Muscle layer of colon (tissue), 2 donors: ENCODE data around the gene RALGPS1.

Experiments used
- H3K27ac ChIP-seq: one replicate; pipeline ENCODE4 v1.7.0; 2013; ENCODE audit warnings: low read depth, mild to moderate bottlenecking, low read length, moderate library complexity
- H3K27me3 ChIP-seq, 2 donors: one replicate each; pipeline ENCODE4 v1.7.0; 2013; ENCODE audit warnings: low read length in 2 of 2, mild to moderate bottlenecking in 2 of 2; ENCODE audit not compliant: insufficient read depth in 2 of 2, control insufficient read depth in 1 of 2
- H3K36me3 ChIP-seq: one replicate; pipeline ENCODE4 v1.7.0; 2013; ENCODE audit warnings: mild to moderate bottlenecking, low read length; ENCODE audit not compliant: insufficient read depth
- H3K4me1 ChIP-seq: one replicate; pipeline ENCODE4 v1.7.0; 2013; ENCODE audit warnings: mild to moderate bottlenecking, low read length; ENCODE audit not compliant: insufficient read depth
- H3K4me3 ChIP-seq, 2 donors: one replicate each; pipeline ENCODE4 v1.7.0; 2013; ENCODE audit warnings: low read length in 2 of 2, low read depth in 1 of 2, mild to moderate bottlenecking in 1 of 2, moderate library complexity in 1 of 2
- H3K9ac ChIP-seq: one replicate; pipeline ENCODE4 v1.7.0; 2013; ENCODE audit warnings: low read length
- H3K9me3 ChIP-seq: one replicate; pipeline ENCODE4 v1.7.0; 2013; ENCODE audit warnings: mild to moderate bottlenecking, low read length
- donor health status: abdominal sarcoma.
- donor health status: Adenocarcinoma of cecum.

The RALGPS1 gene

GRCh38 chr9:127210851-127211730, 296.5 kb downstream of the RALGPS1 start:
- no peaks in the 10 kb centered on the region for H3K9me3 ChIP-seq
- H3K9ac ChIP-seq, result no peak overlapping the region
- H3K27me3 ChIP-seq, result no peaks in the 10 kb centered on the region
- peaks cover 4% of the 10 kb centered on the region for H3K4me1 ChIP-seq
- peaks cover 5% of the 10 kb centered on the region for H3K36me3 ChIP-seq
- no peak overlapping the region for H3K27ac ChIP-seq
- H3K4me3 ChIP-seq, result no peak overlapping the region

GRCh38 chr9:127211983-127212382, 297.4 kb downstream of the RALGPS1 start:
- peaks cover under 1% of the 10 kb centered on the region for H3K36me3 ChIP-seq
- no peak overlapping the region for H3K27ac ChIP-seq
- H3K4me3 ChIP-seq, result no peak overlapping the region
- no peaks in the 10 kb centered on the region for H3K27me3 ChIP-seq
- H3K9me3 ChIP-seq, result no peaks in the 10 kb centered on the region
- peaks cover 4% of the 10 kb centered on the region for H3K4me1 ChIP-seq
- no peak overlapping the region for H3K9ac ChIP-seq

GRCh38 chr9:127212453-127212852, 297.9 kb downstream of the RALGPS1 start:
- H3K9me3 ChIP-seq, result no peaks in the 10 kb centered on the region
- H3K9ac ChIP-seq, result no peak overlapping the region
- no peaks in the 10 kb centered on the region for H3K27me3 ChIP-seq
- no peak overlapping the region for H3K27ac ChIP-seq
- no peak overlapping the region for H3K4me3 ChIP-seq
- no peaks in the 10 kb centered on the region for H3K36me3 ChIP-seq
- peaks cover 4% of the 10 kb centered on the region for H3K4me1 ChIP-seq

GRCh38 chr9:127213859-127214258, 299.3 kb downstream of the RALGPS1 start:
- H3K4me1 ChIP-seq, result peaks cover 4% of the 10 kb centered on the region
- H3K27ac ChIP-seq, result no peak overlapping the region
- no peak overlapping the region for H3K9ac ChIP-seq
- no peaks in the 10 kb centered on the region for H3K36me3 ChIP-seq
- no peaks in the 10 kb centered on the region for H3K27me3 ChIP-seq
- H3K9me3 ChIP-seq, result no peaks in the 10 kb centered on the region
- H3K4me3 ChIP-seq, result no peak overlapping the region

- Histone ChIP-seq H3K36me3 (no peaks in the 10 kb centered on the region), H3K9me3 (no peaks in the 10 kb centered on the region), H3K27me3 (no peaks in the 10 kb centered on the region), H3K4me1 (peaks cover 4% of the 10 kb centered on the region), H3K9ac (no peak overlapping the region), H3K4me3 (no peak overlapping the region), H3K27ac (no peak overlapping the region)
These were observed 300.1 kb downstream of the RALGPS1 start for GRCh38 chr9:127214421-127215267.

GRCh38 chr9:127215268-127216209, 301.0 kb downstream of the RALGPS1 start:
- Histone ChIP-seq H3K9ac (no peak overlapping the region), H3K27me3 (no peaks in the 10 kb centered on the region), H3K36me3 (no peaks in the 10 kb centered on the region), H3K27ac (no peak overlapping the region), H3K4me3 (no peak overlapping the region), H3K4me1 (peaks cover 4% of the 10 kb centered on the region), H3K9me3 (no peaks in the 10 kb centered on the region)

- H3K9me3 ChIP-seq, result no peaks in the 10 kb centered on the region
- no peak overlapping the region for H3K27ac ChIP-seq
- H3K4me1 ChIP-seq, result no peaks in the 10 kb centered on the region
- no peaks in the 10 kb centered on the region for H3K27me3 ChIP-seq
- no peak overlapping the region for H3K9ac ChIP-seq
- H3K36me3 ChIP-seq, result no peaks in the 10 kb centered on the region
- H3K4me3 ChIP-seq, result no peak overlapping the region
These were observed 301.8 kb downstream of the RALGPS1 start for GRCh38 chr9:127216210-127216887.

- no peaks in the 10 kb centered on the region for H3K27me3 ChIP-seq
- H3K36me3 ChIP-seq, result no peaks in the 10 kb centered on the region
- no peaks in the 10 kb centered on the region for H3K4me1 ChIP-seq
- H3K4me3 ChIP-seq, result no peak overlapping the region
- no peaks in the 10 kb centered on the region for H3K9me3 ChIP-seq
- H3K9ac ChIP-seq, result no peak overlapping the region
- H3K27ac ChIP-seq, result no peak overlapping the region
These were observed 302.3 kb downstream of the RALGPS1 start for GRCh38 chr9:127216888-127217217.

- Histone ChIP-seq H3K27ac (no peak overlapping the region), H3K4me3 (no peak overlapping the region), H3K9ac (no peak overlapping the region), H3K9me3 (no peaks in the 10 kb centered on the region), H3K4me1 (peaks cover 2% of the 10 kb centered on the region), H3K27me3 (no peaks in the 10 kb centered on the region), H3K36me3 (no peaks in the 10 kb centered on the region)
These were observed 304.2 kb downstream of the RALGPS1 start for GRCh38 chr9:127218818-127219217.

GRCh38 chr9:127219520-127219919, 304.9 kb downstream of the RALGPS1 start:
- Histone ChIP-seq H3K27ac (no peak overlapping the region), H3K36me3 (no peaks in the 10 kb centered on the region), H3K9ac (no peak overlapping the region), H3K27me3 (no peaks in the 10 kb centered on the region), H3K9me3 (no peaks in the 10 kb centered on the region), H3K4me3 (no peak overlapping the region), H3K4me1 (peaks cover 6% of the 10 kb centered on the region)
